Activated naive CD8-positive, alpha-beta T cell treated with anti-CD3 and anti-CD28 coated beads for 36 hours (primary cell): Measurements from ENCODE around the gene U2SURP. TPM values are rescaled to one million over a fixed set of nuclear protein-coding genes. Genes with fewer than 3 reads are reported as not detected.
"Not testable (repeated sequence)": the region's sequence is repeated elsewhere in the genome, so short reads cannot be mapped to it uniquely, and the experiment has no call there.

Source experiments
- DNase-seq: peaks from one replicate; pipeline ENCODE4 v3.0.0; 2021
- H3K27ac Mint-ChIP-seq: one replicate; pipeline ENCODE4 v1.8.0; 2022; ENCODE audit warnings: mild to moderate bottlenecking, moderate library complexity, mixed read lengths
- H3K27me3 Mint-ChIP-seq: one replicate; pipeline ENCODE4 v1.8.0; 2022; ENCODE audit warnings: mild to moderate bottlenecking, mixed read lengths
- H3K36me3 Mint-ChIP-seq: one replicate; pipeline ENCODE4 v1.8.0; 2021; ENCODE audit warnings: mild to moderate bottlenecking, mixed read lengths
- H3K4me1 Mint-ChIP-seq: one replicate; pipeline ENCODE4 v1.8.0; 2021; ENCODE audit warnings: mixed read lengths
- H3K4me3 Mint-ChIP-seq: one replicate; pipeline ENCODE4 v1.8.0; 2022; ENCODE audit warnings: mild to moderate bottlenecking, moderate library complexity, mixed read lengths
- H3K9me3 Mint-ChIP-seq: one replicate; pipeline ENCODE4 v1.8.0; 2022; ENCODE audit warnings: mixed read lengths
- total RNA-seq, 2 experiments: library from RNA; stranded (reverse); gene quantifications; one replicate each; pipeline ENCODE4 v1.2.3, GENCODE V29; 2021

Gene U2SURP
- total RNA-seq, 2 experiments from 2014 or later, result 201 to 209 TPM

GRCh38 chr3:142968319-142969025 lies 32.9 kb upstream of the U2SURP start:
- peaks cover 4% of the 10 kb centered on the region for H3K4me1 Mint-ChIP-seq
- no peaks in the 10 kb centered on the region for H3K36me3 Mint-ChIP-seq
- no peak overlapping the region for H3K27ac Mint-ChIP-seq
- H3K9me3 Mint-ChIP-seq, result no peaks in the 10 kb centered on the region
- no peak for DNase-seq
- H3K4me3 Mint-ChIP-seq, result no peak overlapping the region
- peaks cover 45% of the 10 kb centered on the region for H3K27me3 Mint-ChIP-seq

GRCh38 chr3:142971431-142971830 lies 29.9 kb upstream of the U2SURP start:
- Mint-ChIP-seq H3K36me3 (no peaks in the 10 kb centered on the region), H3K9me3 (no peaks in the 10 kb centered on the region), H3K27me3 (peaks cover 22% of the 10 kb centered on the region), H3K4me1 (no peaks in the 10 kb centered on the region), H3K4me3 (no peak overlapping the region), H3K27ac (no peak overlapping the region)
- DNase-seq, result no peak

- no peaks in the 10 kb centered on the region for H3K36me3 Mint-ChIP-seq
- no peak overlapping the region for H3K4me3 Mint-ChIP-seq
- no peak for DNase-seq
- H3K27ac Mint-ChIP-seq, result no peak overlapping the region
- no peaks in the 10 kb centered on the region for H3K4me1 Mint-ChIP-seq
- peaks cover 16% of the 10 kb centered on the region for H3K27me3 Mint-ChIP-seq
- no peaks in the 10 kb centered on the region for H3K9me3 Mint-ChIP-seq
Observed at GRCh38 chr3:142972092-142972753, 29.1 kb upstream of the U2SURP start.

- Mint-ChIP-seq H3K27me3 (peaks cover 16% of the 10 kb centered on the region), H3K4me3 (no peak overlapping the region), H3K27ac (no peak overlapping the region), H3K9me3 (no peaks in the 10 kb centered on the region), H3K4me1 (no peaks in the 10 kb centered on the region), H3K36me3 (no peaks in the 10 kb centered on the region)
- no peak for DNase-seq
Observed at GRCh38 chr3:142973217-142974009, 28.0 kb upstream of the U2SURP start.

GRCh38 chr3:142975316-142975995 lies 25.9 kb upstream of the U2SURP start:
- Mint-ChIP-seq H3K27ac (no peak overlapping the region), H3K36me3 (no peaks in the 10 kb centered on the region), H3K4me1 (no peaks in the 10 kb centered on the region), H3K9me3 (no peaks in the 10 kb centered on the region), H3K27me3 (peaks cover 17% of the 10 kb centered on the region), H3K4me3 (no peak overlapping the region)
- DNase-seq, result no peak

- H3K27me3 Mint-ChIP-seq, result peaks cover 19% of the 10 kb centered on the region
- no peaks in the 10 kb centered on the region for H3K9me3 Mint-ChIP-seq
- H3K36me3 Mint-ChIP-seq, result no peaks in the 10 kb centered on the region
Observed at GRCh38 chr3:142976621-142977398, 24.6 kb upstream of the U2SURP start.

GRCh38 chr3:142977399-142977728 lies 24.0 kb upstream of the U2SURP start:
- no peaks in the 10 kb centered on the region for H3K9me3 Mint-ChIP-seq
- no peaks in the 10 kb centered on the region for H3K4me1 Mint-ChIP-seq
- H3K27ac Mint-ChIP-seq, result no peak overlapping the region
- no peaks in the 10 kb centered on the region for H3K36me3 Mint-ChIP-seq
- H3K4me3 Mint-ChIP-seq, result no peak overlapping the region
- H3K27me3 Mint-ChIP-seq, result peaks cover 19% of the 10 kb centered on the region
- no peak for DNase-seq

More at GRCh38 chr3:142976621-142977398, 24.6 kb upstream of the U2SURP start:
- no peak overlapping the region for H3K27ac Mint-ChIP-seq
- DNase-seq, result no peak
- H3K4me1 Mint-ChIP-seq, result no peaks in the 10 kb centered on the region
- H3K4me3 Mint-ChIP-seq, result no peak overlapping the region

- no peak for DNase-seq
- Mint-ChIP-seq H3K36me3 (no peaks in the 10 kb centered on the region), H3K27me3 (peaks cover 15% of the 10 kb centered on the region), H3K9me3 (no peaks in the 10 kb centered on the region), H3K4me1 (no peaks in the 10 kb centered on the region), H3K27ac (no peak overlapping the region), H3K4me3 (no peak overlapping the region)
Observed at GRCh38 chr3:142981108-142981507, 20.3 kb upstream of the U2SURP start.

GRCh38 chr3:142982038-142982773 lies 19.2 kb upstream of the U2SURP start:
- peaks cover 15% of the 10 kb centered on the region for H3K27me3 Mint-ChIP-seq
- no peaks in the 10 kb centered on the region for H3K4me1 Mint-ChIP-seq
- no peaks in the 10 kb centered on the region for H3K36me3 Mint-ChIP-seq
- H3K4me3 Mint-ChIP-seq, result no peak overlapping the region
- H3K27ac Mint-ChIP-seq, result no peak overlapping the region
- no peaks in the 10 kb centered on the region for H3K9me3 Mint-ChIP-seq
- DNase-seq, result no peak

- Mint-ChIP-seq H3K4me3 (no peak overlapping the region), H3K4me1 (no peaks in the 10 kb centered on the region), H3K27ac (no peak overlapping the region), H3K27me3 (peaks cover 19% of the 10 kb centered on the region), H3K9me3 (no peaks in the 10 kb centered on the region), H3K36me3 (no peaks in the 10 kb centered on the region)
- DNase-seq, result no peak
Observed at GRCh38 chr3:142983318-142983717, 18.1 kb upstream of the U2SURP start.

GRCh38 chr3:142984255-142984654 lies 17.1 kb upstream of the U2SURP start:
- Mint-ChIP-seq H3K36me3 (no peaks in the 10 kb centered on the region), H3K4me1 (no peaks in the 10 kb centered on the region), H3K27ac (no peak overlapping the region), H3K9me3 (no peaks in the 10 kb centered on the region), H3K4me3 (no peak overlapping the region), H3K27me3 (peaks cover 19% of the 10 kb centered on the region)
- no peak for DNase-seq

GRCh38 chr3:142987080-142987700 lies 14.2 kb upstream of the U2SURP start:
- no peaks in the 10 kb centered on the region for H3K9me3 Mint-ChIP-seq
- H3K36me3 Mint-ChIP-seq, result no peaks in the 10 kb centered on the region
- H3K27ac Mint-ChIP-seq, result no peak overlapping the region
- H3K4me1 Mint-ChIP-seq, result no peaks in the 10 kb centered on the region
- DNase-seq, result no peak
- H3K27me3 Mint-ChIP-seq, result peaks cover 15% of the 10 kb centered on the region
- no peak overlapping the region for H3K4me3 Mint-ChIP-seq

GRCh38 chr3:142987707-142988106 lies 13.7 kb upstream of the U2SURP start:
- Mint-ChIP-seq H3K27ac (no peak overlapping the region), H3K4me1 (no peaks in the 10 kb centered on the region), H3K9me3 (no peaks in the 10 kb centered on the region), H3K4me3 (no peak overlapping the region), H3K27me3 (peaks cover 12% of the 10 kb centered on the region), H3K36me3 (no peaks in the 10 kb centered on the region)
- DNase-seq, result no peak

- not testable (repeated sequence) for H3K4me3 Mint-ChIP-seq, H3K4me1 Mint-ChIP-seq, H3K36me3 Mint-ChIP-seq, H3K27ac Mint-ChIP-seq, H3K9me3 Mint-ChIP-seq, DNase-seq
- peaks cover 13% of the 10 kb centered on the region for H3K27me3 Mint-ChIP-seq
Observed at GRCh38 chr3:142988221-142988620, 13.1 kb upstream of the U2SURP start.
